GM23338 (cell line): Measurements from ENCODE around the gene BMP8B.

ENCODE experiments used
- POLR2AphosphoS5 ChIP-seq: IDR thresholded peaks from 2 replicates; pipeline ENCODE4 v1.6.1; 2016; ENCODE audit warnings: antibody characterized with exemption, low read depth
- ZNF331 ChIP-seq: fragments of 250-450 bp; sonication (Bioruptor Pico); IDR thresholded peaks from 2 replicates; pipeline ENCODE4 v1.5.0; 2020; ENCODE audit warnings: low read depth, mild to moderate bottlenecking, moderate library complexity
- TF ChIP-seq, protein P1 (sequence below), 2 experiments: fragments of 200-600 bp in 1 of 2; sonication (generic) in 1 of 2; conservative IDR thresholded peaks; 2 replicates each; pipeline versions ENCODE4 v1.5.1 to v1.6.1; 2016 to 2017; ENCODE audit warnings: antibody characterized with exemption in 2 of 2, low read depth in 2 of 2, mild to moderate bottlenecking in 2 of 2, moderate library complexity in 1 of 2

DNA sequence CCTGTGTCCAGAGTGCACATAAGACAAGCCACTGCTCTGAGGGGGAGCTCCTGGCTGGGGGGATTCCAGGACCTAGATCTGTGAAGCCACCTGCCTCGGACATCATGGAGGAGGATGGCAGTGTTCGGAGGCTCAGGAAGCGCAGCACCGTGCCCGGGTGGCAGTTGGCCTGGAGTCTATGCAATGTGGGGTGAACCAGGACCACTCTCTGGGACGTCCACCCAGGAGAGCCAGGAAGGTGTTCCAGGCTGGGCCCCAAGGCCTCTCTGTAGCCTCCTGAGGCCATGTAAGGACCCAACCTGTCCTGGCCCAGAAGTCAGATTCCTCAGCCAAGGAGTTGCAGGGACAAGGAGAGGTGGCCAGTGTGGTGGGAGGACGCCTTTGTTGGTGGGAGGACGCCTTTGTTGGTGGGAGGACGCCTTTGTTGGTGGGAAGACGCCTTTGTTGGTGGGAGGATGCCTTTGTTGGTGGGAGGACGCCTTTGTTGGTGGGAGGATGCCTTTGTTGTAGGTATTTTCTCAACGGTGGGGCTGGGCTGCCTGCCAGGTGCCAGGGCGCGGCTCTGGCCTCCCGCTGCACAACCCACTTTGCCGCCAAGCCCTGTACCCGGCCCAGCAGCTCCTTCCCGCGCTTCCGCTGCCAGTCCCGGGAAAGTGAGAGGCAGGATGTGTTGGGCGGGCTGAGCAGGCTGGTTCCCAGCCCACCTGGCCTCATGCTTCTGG is 30.6 kb upstream of the BMP8B start:
- TF ChIP-seq, protein P1, sequence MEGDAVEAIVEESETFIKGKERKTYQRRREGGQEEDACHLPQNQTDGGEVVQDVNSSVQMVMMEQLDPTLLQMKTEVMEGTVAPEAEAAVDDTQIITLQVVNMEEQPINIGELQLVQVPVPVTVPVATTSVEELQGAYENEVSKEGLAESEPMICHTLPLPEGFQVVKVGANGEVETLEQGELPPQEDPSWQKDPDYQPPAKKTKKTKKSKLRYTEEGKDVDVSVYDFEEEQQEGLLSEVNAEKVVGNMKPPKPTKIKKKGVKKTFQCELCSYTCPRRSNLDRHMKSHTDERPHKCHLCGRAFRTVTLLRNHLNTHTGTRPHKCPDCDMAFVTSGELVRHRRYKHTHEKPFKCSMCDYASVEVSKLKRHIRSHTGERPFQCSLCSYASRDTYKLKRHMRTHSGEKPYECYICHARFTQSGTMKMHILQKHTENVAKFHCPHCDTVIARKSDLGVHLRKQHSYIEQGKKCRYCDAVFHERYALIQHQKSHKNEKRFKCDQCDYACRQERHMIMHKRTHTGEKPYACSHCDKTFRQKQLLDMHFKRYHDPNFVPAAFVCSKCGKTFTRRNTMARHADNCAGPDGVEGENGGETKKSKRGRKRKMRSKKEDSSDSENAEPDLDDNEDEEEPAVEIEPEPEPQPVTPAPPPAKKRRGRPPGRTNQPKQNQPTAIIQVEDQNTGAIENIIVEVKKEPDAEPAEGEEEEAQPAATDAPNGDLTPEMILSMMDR (conservative IDR thresholded peaks at IDR 0.05; ENCODE audit: low read depth in 2 of 2): no peak
- TF ChIP-seq ZNF331 (CRISPR knock-in tag): no peak
- TF ChIP-seq POLR2AphosphoS5: no peak
